Activated naive CD4-positive, alpha-beta T cell treated with anti-CD3 and anti-CD28 coated beads for 36 hours (primary cell): ENCODE measurements around the gene CHGA. TPM values are rescaled to one million over a fixed set of nuclear protein-coding genes. Genes with fewer than 3 reads are reported as not detected.

Experiments used
- CTCF ChIA-PET: fragments of 350-600 bp; sonication (Branson Sonifier 250); formaldehyde crosslinking; loops from one replicate; lab custom pipeline; 2021; ENCODE audit warnings: antibody characterized with exemption; lab: Charles Lee
- DNase-seq: peaks from one replicate; pipeline ENCODE4 v3.0.0-alpha.2; 2020
- H3K27ac Mint-ChIP-seq: one replicate; pipeline ENCODE4 v1.8.0; 2021; ENCODE audit warnings: mild to moderate bottlenecking, mixed read lengths
- H3K27me3 Mint-ChIP-seq: one replicate; pipeline ENCODE4 v1.8.0; 2021; ENCODE audit warnings: low read depth, mixed read lengths
- H3K36me3 Mint-ChIP-seq: one replicate; pipeline ENCODE4 v1.8.0; 2021; ENCODE audit warnings: low read depth, mixed read lengths
- H3K4me1 Mint-ChIP-seq: one replicate; pipeline ENCODE4 v1.8.0; 2021; ENCODE audit warnings: low read depth, mixed read lengths
- H3K4me3 Mint-ChIP-seq: one replicate; pipeline ENCODE4 v1.8.0; 2021; ENCODE audit warnings: mild to moderate bottlenecking, moderate library complexity, mixed read lengths
- H3K9me3 Mint-ChIP-seq: one replicate; pipeline ENCODE4 v1.8.0; 2021; ENCODE audit warnings: mixed read lengths
- intact Hi-C: fragments of 100-400 bp; cut with micrococcal nuclease; formaldehyde crosslinking; loops from one replicate; pipeline ENCODE4 v1.15.1; 2023
- total RNA-seq, 2 experiments: library from RNA; stranded (reverse); gene quantifications; one replicate each; pipeline ENCODE4 v1.2.3, GENCODE V29; 2021

CHGA gene
- total RNA-seq, 2 experiments from 2014 or later = not detected

DNA sequence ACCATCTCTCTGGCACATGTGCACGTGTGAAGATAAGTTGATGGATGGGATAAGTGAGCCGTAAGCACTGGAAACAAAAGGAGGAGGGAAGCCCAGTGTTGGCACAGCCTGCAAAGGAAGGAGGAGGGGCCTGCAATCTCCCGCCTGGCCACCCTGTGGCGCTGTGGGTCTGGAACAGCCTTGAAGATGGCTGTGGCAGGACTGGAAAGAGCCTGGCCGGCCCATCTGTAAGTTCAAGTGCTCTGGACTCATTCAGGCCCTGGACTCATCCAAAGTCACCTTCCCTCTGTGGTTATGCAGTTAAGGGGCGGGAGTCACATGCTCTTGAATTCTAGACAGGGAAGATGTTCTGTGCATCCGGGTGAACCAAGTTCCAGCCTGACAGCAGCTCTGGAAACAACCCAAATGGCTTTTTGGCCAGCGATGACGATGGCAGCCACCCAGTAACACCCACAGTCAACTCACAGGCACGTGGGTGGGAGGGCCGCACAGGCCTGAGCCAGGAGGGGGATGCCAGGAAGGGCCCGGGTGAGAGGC is 50.4 kb downstream of the CHGA start:
- Mint-ChIP-seq H3K27ac (no peak overlapping the region), H3K4me1 (no peaks in the 10 kb centered on the region), H3K36me3 (peaks cover 25% of the 10 kb centered on the region), H3K4me3 (no peak overlapping the region), H3K27me3 (no peaks in the 10 kb centered on the region), H3K9me3 (peaks cover 22% of the 10 kb centered on the region)
- peak; percentile 43 for DNase-seq
- CTCF ChIA-PET = no interaction called here
- intact Hi-C loops = no loop called here

DNA sequence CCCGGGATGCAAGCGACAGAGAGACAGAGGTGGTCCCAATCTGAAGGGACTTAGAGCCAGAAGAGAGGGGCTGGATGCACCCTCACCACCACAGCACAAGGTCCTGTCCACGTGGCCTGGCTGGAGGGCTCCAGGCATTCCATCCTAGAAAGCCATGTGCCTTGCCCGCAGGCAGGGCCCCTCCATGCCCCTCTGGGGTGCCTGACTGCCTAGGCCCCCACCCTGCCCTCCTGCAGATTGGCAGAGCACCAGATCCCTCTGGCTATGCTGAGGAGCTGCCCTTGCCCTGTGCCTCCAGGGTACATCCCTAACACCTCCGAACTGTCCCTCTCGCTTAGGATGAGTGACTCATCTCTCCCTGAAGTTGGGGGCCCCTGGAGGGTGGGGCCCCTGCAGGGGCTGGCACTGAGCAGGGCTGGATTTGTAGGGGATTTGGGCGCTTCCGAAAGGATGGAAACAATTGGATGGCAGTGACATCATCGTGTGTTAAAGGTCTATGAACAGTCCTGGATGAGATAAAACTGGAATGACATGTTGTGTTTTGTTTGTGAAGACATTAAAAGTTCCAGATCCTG is 50.9 kb downstream of the CHGA start:
- Mint-ChIP-seq H3K27ac (no peak overlapping the region), H3K27me3 (no peaks in the 10 kb centered on the region), H3K4me1 (no peaks in the 10 kb centered on the region), H3K36me3 (peaks cover 28% of the 10 kb centered on the region), H3K9me3 (peaks cover 25% of the 10 kb centered on the region), H3K4me3 (no peak overlapping the region)
- CTCF ChIA-PET = no interaction called here
- DNase-seq = no peak
- intact Hi-C loops = no loop called here

DNA sequence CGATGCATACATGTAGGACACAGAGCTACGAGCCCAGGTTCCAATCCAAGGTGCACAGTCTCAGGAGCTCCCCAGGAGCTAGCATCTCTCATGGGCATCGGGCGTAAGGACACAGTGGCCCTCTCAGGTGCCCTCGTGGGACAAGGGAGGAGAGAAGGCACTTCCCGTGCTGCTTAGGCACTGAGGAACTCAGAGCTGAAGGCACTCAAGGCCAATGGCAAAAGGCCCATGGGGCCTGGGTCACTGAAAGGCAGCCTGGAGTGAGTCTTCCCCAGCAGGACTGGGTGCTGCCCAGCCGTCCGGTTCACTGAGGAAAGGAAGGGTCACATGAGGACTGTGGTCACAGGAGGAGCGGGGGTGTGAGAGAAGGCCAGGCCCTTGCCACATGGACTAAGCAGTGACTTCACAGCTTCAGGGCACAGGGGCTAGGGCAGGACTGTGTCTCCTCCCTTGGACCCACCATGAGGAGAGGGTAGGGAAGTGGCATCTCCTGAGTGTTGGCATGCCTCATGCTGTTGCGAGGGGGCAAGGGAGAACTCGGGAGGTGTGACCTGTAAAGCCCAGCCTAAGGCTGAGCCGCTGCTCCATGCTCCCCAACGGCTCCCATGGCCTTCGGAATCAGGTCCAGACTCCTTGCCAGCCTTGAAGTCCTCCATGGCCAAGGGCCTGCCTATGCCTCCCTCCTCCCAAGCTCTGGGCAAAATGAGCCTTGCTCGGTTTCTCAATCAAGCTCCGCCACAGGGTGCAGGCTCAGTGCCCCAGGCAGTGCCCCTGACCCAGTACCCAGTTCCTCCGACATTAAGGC is 51.8 kb downstream of the CHGA start:
- Mint-ChIP-seq H3K4me3 (no peak overlapping the region), H3K36me3 (peaks cover 37% of the 10 kb centered on the region), H3K27me3 (no peaks in the 10 kb centered on the region), H3K9me3 (peaks cover 34% of the 10 kb centered on the region), H3K4me1 (no peaks in the 10 kb centered on the region), H3K27ac (no peak overlapping the region)
- intact Hi-C loops = no loop called here
- DNase-seq = no peak
- CTCF ChIA-PET = no interaction called here

DNA sequence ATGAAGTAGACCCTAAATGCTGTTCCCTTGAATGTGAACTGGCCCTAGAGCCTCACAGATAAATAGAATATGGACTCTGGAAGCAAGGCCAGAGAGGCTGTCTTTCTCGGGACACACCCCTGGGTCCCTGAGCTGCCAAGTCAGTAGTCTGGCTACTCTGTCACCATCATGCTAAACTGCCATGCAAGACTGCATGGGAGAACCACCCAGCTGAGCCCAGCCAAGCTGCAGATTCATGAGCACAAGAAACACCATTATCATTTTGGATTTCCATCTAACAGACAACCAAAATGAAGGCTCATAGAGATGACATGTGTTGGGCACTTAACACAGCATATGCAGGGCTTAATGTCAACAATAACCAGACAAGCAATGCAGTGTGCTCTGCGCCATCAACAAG is 53.3 kb downstream of the CHGA start:
- DNase-seq = no peak
- Mint-ChIP-seq H3K36me3 (peaks cover 45% of the 10 kb centered on the region), H3K4me3 (no peak overlapping the region), H3K27me3 (no peaks in the 10 kb centered on the region), H3K4me1 (no peaks in the 10 kb centered on the region), H3K9me3 (peaks cover 40% of the 10 kb centered on the region), H3K27ac (no peak overlapping the region)
- intact Hi-C loops = no loop called here
- CTCF ChIA-PET = no interaction called here

DNA sequence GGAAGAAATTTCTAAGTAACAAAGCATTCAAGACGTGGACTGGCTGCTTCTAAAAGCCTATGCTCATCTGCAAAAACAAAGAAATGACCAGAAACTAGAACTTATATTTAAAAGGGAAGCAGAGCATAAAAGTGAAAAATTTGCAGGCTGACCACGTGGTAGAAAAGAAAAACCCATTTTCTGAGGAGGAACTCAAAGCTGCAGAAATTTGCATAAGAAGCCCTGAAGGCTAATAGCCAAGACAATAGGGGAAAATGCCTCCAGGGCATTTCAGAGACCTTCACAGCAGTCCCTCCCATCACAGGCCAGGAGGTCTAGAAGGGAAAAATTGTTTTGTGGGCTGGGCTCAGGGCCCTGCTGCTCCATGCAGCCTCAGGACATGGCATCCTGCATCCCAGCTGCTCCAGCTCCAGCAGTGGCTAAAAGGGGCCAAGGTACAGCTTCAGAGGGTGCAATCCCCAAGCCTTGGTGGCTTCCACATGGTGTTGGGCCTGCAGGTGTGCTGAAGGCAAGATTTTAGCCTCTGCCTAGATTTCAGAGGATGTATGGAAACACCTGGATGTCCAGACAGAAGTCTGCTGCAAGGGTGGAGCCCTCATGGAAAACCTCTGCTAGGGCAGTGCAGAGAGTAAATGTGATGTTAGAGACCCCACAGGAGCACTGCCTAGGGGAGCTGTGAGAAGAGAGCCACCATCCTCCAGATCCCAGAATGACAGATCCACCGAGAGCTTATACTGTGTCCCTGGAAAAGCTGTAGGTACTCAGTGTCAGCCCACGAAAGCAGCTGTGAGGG is 55.5 kb downstream of the CHGA start:
- no peaks in the 10 kb centered on the region for H3K4me1 Mint-ChIP-seq
- peaks cover 44% of the 10 kb centered on the region for H3K9me3 Mint-ChIP-seq
- peak; percentile 7 for DNase-seq
- H3K27ac Mint-ChIP-seq = no peak overlapping the region
- intact Hi-C loops = no loop called here
- H3K36me3 Mint-ChIP-seq = peaks cover 55% of the 10 kb centered on the region
- no peaks in the 10 kb centered on the region for H3K27me3 Mint-ChIP-seq
- CTCF ChIA-PET = no interaction called here
- H3K4me3 Mint-ChIP-seq = no peak overlapping the region

DNA sequence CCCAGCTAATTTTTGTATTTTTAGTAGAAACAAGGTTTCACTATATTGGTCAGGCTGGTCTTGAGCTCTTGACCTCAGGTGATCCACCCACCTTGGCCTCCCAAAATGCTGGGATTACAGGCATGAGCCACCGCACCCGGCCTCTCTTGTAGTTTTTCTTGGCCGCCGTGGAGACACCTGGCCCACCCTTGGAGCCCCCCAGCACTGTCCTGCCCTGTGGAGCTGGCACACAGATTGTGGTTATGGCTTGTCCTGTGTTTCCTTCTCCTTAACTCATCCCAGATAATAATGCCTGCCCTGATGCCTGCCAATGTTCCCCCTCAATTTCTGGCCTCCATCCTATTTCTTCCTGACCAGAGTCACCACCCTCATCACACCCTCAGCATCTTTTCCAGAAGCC is 57.9 kb downstream of the CHGA start:
- Mint-ChIP-seq H3K4me3 (no peak overlapping the region), H3K36me3 (peaks cover 57% of the 10 kb centered on the region), H3K9me3 (peaks cover 42% of the 10 kb centered on the region), H3K4me1 (no peaks in the 10 kb centered on the region), H3K27ac (no peak overlapping the region), H3K27me3 (no peaks in the 10 kb centered on the region)
- intact Hi-C loops = no loop called here
- DNase-seq = no peak
- CTCF ChIA-PET = no interaction called here

DNA sequence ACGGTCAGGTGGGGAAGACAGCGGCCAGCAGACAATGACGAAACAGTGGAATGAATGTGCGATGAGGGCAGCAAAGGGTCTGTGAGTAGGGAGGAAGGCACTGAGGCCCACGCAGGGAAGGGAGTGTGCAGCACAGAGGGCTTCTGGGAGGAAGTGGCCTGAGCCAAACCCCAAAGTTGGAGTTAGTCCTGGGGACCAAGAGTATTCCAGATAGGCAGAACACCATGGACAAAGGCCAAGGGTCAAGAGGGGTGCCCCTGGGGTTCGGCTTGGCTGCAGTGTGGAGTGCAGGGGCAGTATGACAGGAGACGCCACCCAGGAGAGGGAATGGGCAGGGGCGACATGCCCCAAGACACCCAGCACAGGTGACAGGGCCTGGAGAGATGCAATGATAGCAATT is 58.8 kb downstream of the CHGA start:
- CTCF ChIA-PET = interaction anchor here (1.0 kb wide), 1 partner anchor 38 kb away, joined by 3 read pairs; no protein-coding TSS in a partner anchor
- no peaks in the 10 kb centered on the region for H3K4me1 Mint-ChIP-seq
- no peaks in the 10 kb centered on the region for H3K27me3 Mint-ChIP-seq
- peaks cover 36% of the 10 kb centered on the region for H3K9me3 Mint-ChIP-seq
- no peak overlapping the region for H3K4me3 Mint-ChIP-seq
- intact Hi-C loops = no loop called here
- H3K27ac Mint-ChIP-seq = no peak overlapping the region
- no peak for DNase-seq
- H3K36me3 Mint-ChIP-seq = peaks cover 48% of the 10 kb centered on the region

DNA sequence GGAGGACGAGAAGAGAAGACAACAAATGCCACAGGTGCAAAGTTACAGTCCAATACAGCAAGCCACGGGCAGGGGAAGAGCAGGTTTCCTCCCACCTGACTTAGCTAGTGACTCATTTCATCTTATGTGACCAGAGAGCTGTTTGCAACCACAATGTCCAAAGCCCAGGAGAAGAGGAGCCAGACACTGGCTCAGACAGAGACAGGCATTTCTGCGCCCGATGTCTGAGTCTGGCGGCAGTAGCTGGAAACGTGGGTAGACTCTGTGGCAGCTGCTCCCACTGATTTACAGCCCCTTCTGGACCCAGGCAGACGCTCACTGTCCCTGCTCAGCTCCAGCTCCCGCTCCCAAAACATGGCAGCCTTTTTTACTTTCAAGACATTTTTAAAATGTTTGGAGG is 60.0 kb downstream of the CHGA start:
- Mint-ChIP-seq H3K27me3 (no peaks in the 10 kb centered on the region), H3K4me1 (no peaks in the 10 kb centered on the region), H3K4me3 (no peak overlapping the region), H3K9me3 (peaks cover 24% of the 10 kb centered on the region), H3K36me3 (peaks cover 36% of the 10 kb centered on the region), H3K27ac (no peak overlapping the region)
- no peak for DNase-seq
- intact Hi-C loops = no loop called here
- CTCF ChIA-PET = no interaction called here

DNA sequence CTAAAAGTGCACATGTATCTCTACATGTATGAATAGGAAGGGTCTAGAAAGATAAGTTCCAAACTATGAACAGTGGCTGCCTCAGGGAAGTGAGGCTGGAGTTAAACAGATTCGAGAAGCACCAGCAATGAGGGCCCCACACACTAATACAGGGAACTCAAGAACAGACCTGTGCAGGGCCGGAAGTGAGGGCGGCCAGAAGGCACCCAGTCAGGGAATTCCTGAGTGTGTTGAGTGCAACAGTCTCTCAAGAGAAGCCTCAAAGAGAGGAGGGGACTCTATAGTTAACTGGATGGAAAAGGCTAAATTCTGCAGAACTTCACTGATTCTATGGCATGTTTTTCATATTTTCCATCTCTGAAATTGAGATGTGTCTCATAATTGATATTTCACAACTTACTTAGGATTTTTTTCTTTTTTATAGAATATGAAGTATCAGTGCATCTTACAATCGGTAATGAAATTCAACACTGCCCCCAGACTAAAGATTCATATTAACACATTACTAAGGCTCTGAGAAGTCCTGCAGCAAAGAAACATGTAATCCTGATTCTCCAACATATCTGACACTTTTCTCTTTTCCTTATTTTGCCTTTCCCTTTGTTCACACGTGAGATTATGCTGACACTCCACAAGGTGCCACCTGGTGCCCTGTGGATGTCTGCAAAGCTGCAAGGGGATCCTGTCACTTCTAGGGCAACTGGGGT is 61.3 kb downstream of the CHGA start:
- Mint-ChIP-seq H3K9me3 (peaks cover 16% of the 10 kb centered on the region), H3K27me3 (no peaks in the 10 kb centered on the region), H3K36me3 (peaks cover 27% of the 10 kb centered on the region), H3K4me1 (no peaks in the 10 kb centered on the region), H3K27ac (no peak overlapping the region), H3K4me3 (no peak overlapping the region)
- intact Hi-C loops = no loop called here
- DNase-seq = no peak
- CTCF ChIA-PET = no interaction called here

Other genes with a start within 250 kb of the CHGA start
- gene LGMN, start 174.5 kb upstream of the CHGA start, total RNA-seq = 1 to 10 TPM; 6.9 to 7.7 TPM
- gene GOLGA5, start 128.8 kb upstream of the CHGA start, total RNA-seq = 10 to 100 TPM; 14.5 to 14.7 TPM
- gene ITPK1, start 192.8 kb downstream of the CHGA start, total RNA-seq = 10 to 100 TPM; 12.2 to 18.9 TPM